SK-N-DZ (cell line): ENCODE data around the gene AKAP8L. TPM values are rescaled to one million over a fixed set of nuclear protein-coding genes. Genes with fewer than 3 reads are reported as not detected.

Experiments used
- DNase-seq: peaks from one replicate; pipeline ENCODE4 v3.0.0-alpha.2; 2015; ENCODE audit warnings: low spot score
- polyA plus RNA-seq, 2 experiments: library from polyadenylated mRNA; depleted of rRNA; stranded (reverse); fragments of >200 nt; gene quantifications; 2 replicates each; pipeline ENCODE4 v1.2.3, GENCODE V29; 2014

AKAP8L gene
- polyA plus RNA-seq (2014; cell fraction: cytosol; rRNA removed): 78.7 and 82.9 TPM in 2 replicates
- 390 and 410 TPM in 2 replicates for polyA plus RNA-seq (2014; cell fraction: nucleus; rRNA removed)

DNA sequence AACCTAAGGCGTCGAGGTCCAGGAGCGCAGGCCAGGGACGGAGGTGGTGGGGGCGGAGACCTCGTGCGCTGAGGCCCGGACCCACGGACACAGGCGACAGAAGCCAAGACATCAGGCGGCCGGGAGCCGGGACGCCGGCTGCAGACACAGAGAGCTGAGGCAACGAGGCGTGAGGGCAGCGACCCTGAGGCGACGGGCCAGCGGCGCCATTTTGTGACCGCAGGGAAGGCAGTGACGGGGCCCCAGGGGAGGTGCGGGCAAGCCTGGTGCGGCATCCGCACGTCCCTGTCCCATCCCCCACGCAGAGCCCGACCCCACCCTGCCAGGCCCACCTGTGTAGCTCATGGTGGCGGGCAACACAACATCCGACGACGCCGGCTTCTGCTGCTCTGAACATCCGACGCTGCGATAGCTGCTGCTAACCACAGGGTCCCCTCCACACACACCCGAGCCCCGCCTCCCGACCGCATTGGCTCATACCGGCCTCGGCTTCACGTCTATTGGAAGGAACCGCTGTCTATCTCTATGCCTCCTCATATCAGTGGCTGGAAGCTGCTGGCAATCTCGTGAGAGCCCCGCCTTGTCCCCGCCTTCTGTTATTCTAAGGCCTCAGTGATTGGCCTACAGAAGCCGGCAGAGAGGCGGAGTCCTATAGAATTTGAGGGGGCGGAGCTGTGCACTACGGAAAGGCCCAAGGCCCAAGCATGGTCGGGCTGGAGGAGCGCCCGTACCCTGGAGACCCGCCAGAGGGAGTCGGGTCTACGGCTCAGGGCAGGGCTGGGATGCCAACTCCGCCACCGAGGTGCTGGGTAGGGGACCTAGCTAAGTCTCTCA, at the start of gene AKAP8L:
TSS of gene AKAP8L (minus strand) at position 410 of the 834 bp plus-strand sequence. CDS start at position 345, 65 bp downstream.
- DNase-seq: peak; percentile 99

DNA sequence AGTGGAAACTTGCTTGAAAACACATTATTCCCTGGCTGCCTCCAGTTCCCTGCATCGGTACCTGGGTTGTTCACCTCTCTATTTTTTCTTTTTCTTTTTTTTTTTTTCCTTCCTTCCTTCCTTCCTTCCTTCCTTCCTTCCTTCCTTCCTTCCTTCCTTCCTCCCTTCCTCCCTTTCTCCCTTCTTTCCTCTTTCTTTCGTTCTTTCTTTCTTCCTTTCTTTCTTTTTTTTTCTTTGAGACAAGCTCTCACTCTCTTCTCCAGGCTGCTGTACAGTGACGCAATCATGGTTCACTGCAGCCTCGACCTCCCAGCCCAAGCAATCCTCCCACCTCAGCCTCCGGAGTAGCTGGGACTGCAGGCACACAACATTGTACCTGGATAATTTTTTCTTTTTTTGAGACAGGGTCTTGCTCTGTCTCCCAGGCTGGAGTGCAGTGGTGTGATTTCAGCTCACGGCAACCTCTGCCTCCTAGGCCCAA, 49.0 kb upstream of the AKAP8L start:
- DNase-seq: no peak

DNA sequence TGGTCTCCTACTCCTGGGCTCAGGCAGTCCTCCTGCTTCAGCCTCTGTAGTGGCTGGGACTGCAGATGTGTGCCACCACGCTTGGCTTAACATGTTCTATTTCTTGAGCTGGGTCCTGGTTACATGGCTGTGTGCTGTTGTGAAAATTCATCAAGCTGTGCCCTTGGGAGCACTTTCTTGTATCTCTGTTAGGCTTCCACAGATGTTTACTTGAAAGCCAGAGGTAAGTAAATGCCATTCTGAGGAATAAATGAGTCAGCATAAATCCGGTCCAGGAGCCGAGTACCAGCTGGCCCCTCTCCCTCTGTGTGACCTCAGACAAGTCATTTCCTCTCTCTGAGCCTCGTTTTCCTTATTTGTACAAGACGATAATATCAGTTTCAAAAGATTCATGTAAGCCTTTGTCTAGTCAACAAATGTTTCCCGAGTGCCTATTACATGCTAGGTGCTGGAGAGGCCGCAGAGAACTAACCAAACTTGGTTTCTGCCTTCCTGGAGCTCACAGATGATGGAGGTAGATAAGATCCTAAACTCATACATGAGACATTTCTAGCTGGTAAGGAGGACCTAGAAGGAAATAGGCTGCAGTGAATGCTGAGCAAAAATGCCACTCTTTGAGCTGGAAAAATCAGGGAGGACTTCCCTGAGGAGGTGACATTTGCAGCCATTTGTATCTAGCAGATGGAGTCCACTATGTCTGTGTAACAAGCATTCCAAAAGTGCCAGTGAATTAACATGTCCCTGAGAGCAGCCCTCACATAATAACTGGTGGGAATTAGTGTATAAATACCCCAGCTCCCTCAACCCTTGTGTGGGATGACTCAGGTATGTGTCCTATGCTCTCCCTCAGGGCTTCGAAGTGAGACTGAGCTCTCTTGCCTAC, 48.3 kb upstream of the AKAP8L start:
- no peak for DNase-seq

DNA sequence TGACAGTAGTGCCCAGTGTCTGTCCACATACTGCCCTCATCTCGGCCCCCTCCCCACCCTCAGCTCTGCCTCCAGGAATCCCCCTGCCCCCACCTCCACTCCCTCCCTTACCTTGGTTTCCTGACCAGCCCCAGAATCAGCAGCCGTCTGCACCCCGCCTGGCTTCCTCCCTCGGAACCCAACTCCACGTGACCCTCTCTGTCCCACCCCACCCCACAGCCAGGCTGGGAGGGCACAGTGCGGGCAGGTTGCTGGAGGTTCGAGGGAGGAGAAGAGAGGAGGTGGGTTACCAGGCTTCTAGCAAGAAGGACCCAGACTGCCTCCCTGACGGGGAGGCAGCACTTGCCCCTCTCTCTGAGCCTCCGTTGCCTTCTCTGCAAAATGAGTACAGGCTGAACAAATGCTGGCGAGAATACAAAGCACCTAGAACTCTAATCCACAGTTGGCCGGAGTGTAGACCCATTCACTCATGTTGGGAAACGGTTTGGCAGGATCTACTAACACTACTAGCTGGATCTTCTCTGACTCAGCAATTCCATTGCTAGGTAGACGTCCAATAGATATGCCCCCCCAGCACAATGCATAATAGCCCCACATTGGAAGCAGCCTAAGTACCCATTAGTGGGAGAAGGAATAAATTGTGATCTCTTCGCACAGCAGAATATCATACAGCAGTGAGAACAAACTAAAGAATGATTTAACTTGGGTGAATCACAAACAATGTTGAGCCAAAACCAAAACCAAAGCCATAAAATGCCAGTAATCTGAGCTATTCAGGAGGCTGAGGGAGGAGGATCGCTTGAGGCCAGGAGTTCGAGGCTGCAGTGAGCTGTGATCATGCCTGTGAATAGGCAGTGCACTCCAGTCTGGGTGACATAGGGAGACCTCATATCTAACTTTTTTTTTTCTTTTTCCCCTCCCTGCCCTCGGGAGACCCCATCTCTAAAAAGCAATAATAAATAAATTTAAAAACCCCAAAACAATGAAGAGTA, 45.9 kb upstream of the AKAP8L start, which contains the start of gene RASAL3:
TSS of gene RASAL3 (minus strand) at position 151 of the 992 bp plus-strand sequence. CDS start 186 bp downstream, outside the sequence.
- DNase-seq: no peak

DNA sequence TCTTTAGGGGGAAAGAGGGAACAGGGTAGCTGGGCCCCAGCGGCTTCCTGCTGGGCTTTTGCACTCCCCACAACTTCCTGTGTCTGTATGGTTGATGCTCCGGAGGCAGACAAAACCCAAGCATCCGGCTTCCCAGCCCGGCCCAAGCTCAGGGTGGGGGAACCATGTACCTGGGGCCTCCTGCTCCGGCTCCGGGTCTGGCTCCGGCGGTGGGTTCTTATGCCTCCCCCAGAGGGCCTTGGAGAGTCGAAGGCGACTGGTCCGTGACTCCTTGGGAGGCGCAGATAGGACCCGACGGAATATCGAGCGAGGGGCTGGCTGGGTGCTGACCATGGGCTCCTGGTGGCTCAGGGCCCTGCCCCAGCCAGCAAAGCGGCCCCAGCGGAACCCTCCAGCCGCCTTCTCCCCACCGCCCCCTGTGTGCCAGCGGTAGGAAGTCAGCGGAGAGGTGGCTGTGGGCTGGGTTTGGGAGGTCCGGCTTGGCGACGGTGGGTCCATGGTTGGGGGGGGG, 45.1 kb upstream of the AKAP8L start:
- DNase-seq: no peak

GRCh38 chr19:15461694-15462093, 42.9 kb upstream of the AKAP8L start:
- DNase-seq: no peak

DNA sequence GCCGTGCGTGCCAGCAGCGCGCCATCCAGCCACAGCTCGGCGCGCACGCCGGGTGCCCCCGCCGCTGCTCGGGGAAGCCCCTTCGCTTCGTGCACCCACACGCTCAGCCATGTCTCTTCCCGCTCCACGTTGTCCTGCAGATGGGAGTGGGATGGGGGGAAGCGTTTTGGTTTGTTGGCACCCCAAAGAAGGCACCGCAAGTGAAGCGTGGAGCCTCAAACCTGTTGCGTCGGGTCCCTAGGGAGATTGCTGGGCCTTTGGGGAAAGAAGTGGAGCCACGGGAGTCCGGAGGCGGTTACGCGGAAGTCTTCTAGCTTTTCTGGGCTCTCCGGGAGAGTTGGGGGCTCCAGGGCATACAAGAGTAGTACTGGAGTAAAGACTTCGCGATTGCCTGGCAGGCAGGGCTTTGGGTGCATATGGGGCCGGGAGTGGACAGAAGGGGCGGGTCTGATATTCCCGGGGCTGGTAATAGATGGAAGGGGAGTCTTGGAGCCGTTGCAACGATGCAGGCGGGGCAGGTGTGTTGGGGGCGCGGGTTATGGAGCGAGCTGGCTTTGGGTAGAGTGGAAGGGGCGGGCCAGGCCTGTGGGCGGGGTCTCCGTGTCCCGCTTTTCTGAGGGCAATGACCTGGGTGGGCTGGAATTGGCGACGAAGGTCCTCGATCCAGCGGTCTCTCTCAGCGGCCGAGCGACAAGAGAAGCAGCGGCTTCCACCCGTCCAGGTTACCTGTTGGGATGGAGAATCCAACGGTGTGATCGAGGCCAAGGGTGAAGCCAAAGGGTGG, 39.1 kb upstream of the AKAP8L start:
- DNase-seq: no peak

GRCh38 chr19:15456871-15457700, 38.3 kb upstream of the AKAP8L start:
- DNase-seq: no peak

GRCh38 chr19:15456441-15456840, 37.7 kb upstream of the AKAP8L start:
- DNase-seq: no peak

DNA sequence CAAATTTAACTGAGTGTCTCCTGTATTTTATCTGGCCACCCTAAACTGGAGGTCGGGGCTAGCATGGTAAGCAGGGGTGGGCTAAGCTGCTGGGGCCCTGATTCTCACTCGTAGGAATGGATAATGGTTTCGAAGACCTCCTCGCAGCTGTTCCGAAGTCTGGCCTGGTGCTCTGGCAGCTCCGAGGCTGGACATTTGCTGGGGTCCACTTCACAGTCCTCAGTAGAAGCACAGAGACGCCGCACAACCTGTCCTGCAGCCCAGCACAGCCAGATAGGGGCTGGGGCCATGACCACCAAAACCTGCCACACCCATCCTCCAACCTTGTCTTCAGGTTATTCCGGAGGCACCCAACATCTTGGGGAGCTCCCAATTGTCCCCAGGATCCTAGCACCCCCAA, 37.2 kb upstream of the AKAP8L start:
- DNase-seq: no peak

DNA sequence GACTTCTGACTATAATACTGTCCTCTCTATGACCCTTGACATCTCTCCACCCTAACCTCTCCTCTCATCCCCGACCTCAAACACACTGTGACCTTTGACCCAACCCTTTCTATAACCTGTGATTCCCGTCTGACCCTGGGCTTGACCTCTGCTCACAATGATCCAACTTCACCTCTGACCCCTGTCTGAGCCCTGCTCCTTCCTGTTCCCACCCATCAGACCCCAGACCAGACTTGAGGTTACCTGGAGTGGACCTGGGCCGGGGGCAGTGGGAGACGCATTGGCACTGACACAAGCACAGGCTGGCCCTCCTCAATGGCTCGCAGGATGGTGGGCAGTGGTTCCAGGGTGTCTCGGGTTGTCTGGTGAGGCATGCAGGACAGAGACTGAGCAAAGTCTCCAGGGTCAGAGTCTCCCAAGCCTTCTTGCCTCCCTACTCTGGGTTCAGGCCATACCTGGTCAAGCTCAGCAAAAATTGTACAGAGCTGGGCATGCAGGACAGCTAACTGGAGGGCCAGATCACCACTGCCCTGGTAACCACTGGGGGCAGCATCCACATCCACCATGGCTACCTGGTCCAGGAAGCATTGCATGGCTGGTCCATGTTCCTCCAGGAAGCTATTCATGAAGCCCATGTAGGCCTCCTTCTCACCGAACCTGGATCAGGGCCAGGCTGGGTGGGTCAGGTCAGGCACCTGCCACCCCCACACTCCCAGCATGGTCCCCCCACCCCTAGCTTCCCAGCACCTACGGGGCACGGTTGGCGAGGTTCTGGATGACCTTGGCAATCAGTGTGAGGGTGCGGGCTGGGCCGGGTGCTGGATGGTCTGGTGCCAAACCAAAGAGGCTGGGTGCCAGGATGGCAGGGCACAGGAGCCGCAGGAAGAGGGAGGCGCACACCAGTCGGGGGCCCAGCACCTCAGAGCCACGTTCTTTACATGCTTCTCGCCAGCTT, 35.4 kb upstream of the AKAP8L start:
- no peak for DNase-seq

DNA sequence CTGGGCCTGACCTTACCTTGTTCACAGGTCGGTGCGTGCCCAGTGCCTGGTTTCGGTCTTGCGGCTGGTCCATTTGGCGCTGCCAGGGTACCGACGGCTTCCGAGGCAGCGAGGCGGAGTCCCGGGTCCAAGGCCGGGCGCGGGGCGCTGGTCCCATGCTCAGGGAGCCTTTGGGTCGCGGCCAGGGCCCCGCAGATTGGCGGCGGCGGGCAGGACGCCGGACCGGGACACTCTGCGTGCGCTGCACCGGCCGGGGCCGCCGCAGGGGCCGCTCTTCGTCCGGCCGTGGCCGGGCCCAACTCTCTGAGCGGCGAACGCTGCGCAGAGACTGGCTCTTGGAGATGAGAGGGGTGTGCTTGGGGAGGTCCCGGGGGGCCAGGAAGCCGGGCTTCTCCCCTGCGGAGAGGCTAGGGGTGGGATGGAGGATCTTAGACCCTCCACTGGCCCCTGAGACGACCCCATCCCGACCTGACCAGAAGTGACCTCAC, 34.3 kb upstream of the AKAP8L start:
- DNase-seq: no peak

GRCh38 chr19:15452111-15453047, 33.6 kb upstream of the AKAP8L start:
- DNase-seq: peak; percentile 81

DNA sequence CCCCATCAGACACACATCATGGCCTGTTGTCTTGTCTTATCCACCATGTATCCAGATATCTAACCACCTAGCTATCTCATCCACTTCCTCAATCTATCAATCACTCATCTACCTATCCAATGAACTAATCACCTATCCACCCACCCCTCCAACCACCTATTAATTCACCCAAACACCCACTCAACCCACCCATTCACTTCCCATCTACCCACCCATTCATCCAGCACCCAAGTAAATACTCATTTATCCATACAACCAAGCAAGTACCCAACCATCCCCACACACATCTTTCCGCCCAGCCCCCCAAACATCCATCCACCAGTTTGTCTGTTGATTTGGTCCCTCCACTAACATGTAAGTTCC, 31.7 kb upstream of the AKAP8L start:
- DNase-seq: no peak

- DNase-seq: peak; percentile 66
Observed at GRCh38 chr19:15449620-15450527, 31.1 kb upstream of the AKAP8L start, which contains the start of gene WIZ. Gene WIZ, minus strand, starts transcription at chr19:15449956. Its CDS starts 1,649 bp downstream, at chr19:15448307.
